Prostate gland (tissue), 2 donors: ENCODE data around the gene PRDM10.

Source experiments
- CTCF ChIP-seq, 4 experiments: fragments of 200-600 bp in 2 of 4; fragments of 450-650 bp in 2 of 4; sonication (generic) in 2 of 4; IDR thresholded peaks; 1 replicate in 3 of 4; 2 replicates in 1 of 4; pipeline ENCODE4 v1.5.1; 2016 to 2019; ENCODE audit warnings: antibody characterized with exemption in 4 of 4, mild to moderate bottlenecking in 2 of 4, moderate library complexity in 2 of 4
- POLR2A ChIP-seq: fragments of 450-650 bp; IDR thresholded peaks from one replicate; pipeline ENCODE4 v1.6.1; 2016; ENCODE audit warnings: antibody characterized with exemption, mild to moderate bottlenecking
- POLR2AphosphoS5 ChIP-seq: sonication (generic); formaldehyde crosslinking; IDR thresholded peaks from one replicate; pipeline ENCODE4 v1.6.1; 2017; ENCODE audit warnings: antibody characterized with exemption

DNA sequence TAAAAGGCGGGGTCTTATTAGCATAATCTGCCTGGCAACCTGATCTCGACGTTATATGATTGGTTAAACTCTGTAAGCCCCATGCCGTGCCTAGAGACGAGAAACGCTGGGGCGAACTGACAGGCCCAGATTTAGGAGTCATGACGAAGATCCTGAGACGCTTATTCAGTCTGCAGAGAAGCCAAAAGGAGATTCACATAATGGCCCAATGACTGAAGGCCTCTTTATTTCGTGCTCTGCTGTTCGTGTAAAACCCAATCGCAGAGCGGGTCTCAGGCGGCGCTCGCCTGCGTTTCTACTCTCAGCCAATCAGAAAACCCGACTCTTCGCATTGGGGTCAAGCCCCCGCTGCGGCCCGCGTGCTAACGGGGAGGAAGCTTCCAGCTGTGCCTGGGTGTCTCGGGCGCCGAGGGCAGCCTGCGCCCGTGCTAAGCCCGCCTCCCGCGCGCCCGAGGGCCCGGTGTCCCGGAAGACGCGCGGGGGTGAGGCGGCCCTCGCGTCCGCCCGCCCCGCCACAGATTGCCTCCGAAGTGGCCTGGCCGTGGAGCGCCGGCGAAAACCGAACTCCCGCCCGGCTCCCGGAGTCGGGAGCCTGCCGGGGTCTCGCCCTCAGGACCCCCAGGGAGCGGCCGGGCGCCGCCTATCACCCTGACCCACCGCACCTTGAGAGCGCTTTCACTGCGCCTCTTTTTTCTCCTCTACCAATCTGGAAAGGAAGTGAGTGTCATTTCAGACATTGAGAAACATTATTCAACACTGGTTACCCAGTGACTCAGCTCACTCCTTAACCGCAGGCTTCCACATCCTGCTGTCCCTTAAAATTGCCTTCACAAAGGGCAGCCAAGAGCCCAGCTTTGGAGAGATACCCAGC lies 446 bp upstream of the PRDM10 start:
- TF ChIP-seq POLR2A (peak; percentile 70), CTCF (IDR thresholded peaks at IDR 0.05) (peak in 1 of 4 experiments; percentile 21), POLR2AphosphoS5 (peak; percentile 81)
